ELR (cell line): ENCODE data around the gene LDHA.
"Not testable (repeated sequence)": the region's sequence is repeated elsewhere in the genome, so short reads cannot be mapped to it uniquely, and the experiment has no call there.

Experiments used
- DNase-seq: peaks from one replicate; pipeline ENCODE4 v3.0.0-alpha.2; 2015; ENCODE audit warnings: low read depth

Gene LDHA

GRCh38 chr11:18394928-18395734 lies 768 bp downstream of the LDHA start:
- DNase-seq = peak; percentile 41

GRCh38 chr11:18395735-18396504 lies 1.6 kb downstream of the LDHA start:
- DNase-seq = peak; percentile 99

- DNase-seq = no peak
Measured at GRCh38 chr11:18397921-18398320, 3.6 kb downstream of the LDHA start.

- not testable (repeated sequence) for DNase-seq
Measured at GRCh38 chr11:18401077-18401476, 6.7 kb downstream of the LDHA start.

- no peak for DNase-seq
Measured at GRCh38 chr11:18404062-18404461, 9.7 kb downstream of the LDHA start.

- DNase-seq = peak; percentile 79
Measured at GRCh38 chr11:18407400-18407799, 13.0 kb downstream of the LDHA start.

GRCh38 chr11:18408558-18409291 lies 14.4 kb downstream of the LDHA start:
- peak; percentile 11 for DNase-seq

- no peak for DNase-seq
Measured at GRCh38 chr11:18416459-18416858, 22.1 kb downstream of the LDHA start.

GRCh38 chr11:18419040-18419439 lies 24.7 kb downstream of the LDHA start:
- DNase-seq = no peak

GRCh38 chr11:18420067-18420466 lies 25.7 kb downstream of the LDHA start:
- no peak for DNase-seq

GRCh38 chr11:18427240-18427639 lies 32.9 kb downstream of the LDHA start:
- no peak for DNase-seq

GRCh38 chr11:18429332-18429731 lies 35.0 kb downstream of the LDHA start:
- DNase-seq = no peak

GRCh38 chr11:18438691-18439090 lies 44.3 kb downstream of the LDHA start:
- DNase-seq = no peak

- DNase-seq = no peak
Measured at GRCh38 chr11:18449251-18449650, 54.9 kb downstream of the LDHA start.

- DNase-seq = peak; percentile 78
Measured at GRCh38 chr11:18452927-18453326, 58.6 kb downstream of the LDHA start.

- no peak for DNase-seq
Measured at GRCh38 chr11:18455686-18456372, 61.5 kb downstream of the LDHA start, which contains the start of gene LDHAL6A. TSS of gene LDHAL6A (plus strand) at chr11:18455856. CDS start at chr11:18456681, 825 bp downstream.

- DNase-seq = peak; percentile 32
Measured at GRCh38 chr11:18457450-18457849, 63.1 kb downstream of the LDHA start.
